SK-N-SH treated with all-trans-retinoic acid at 6 μM for 48 hours (cell line): ENCODE results near the gene TGFB3.
"Not testable (repeated sequence)": the region's sequence is repeated elsewhere in the genome, so short reads cannot be mapped to it uniquely, and the experiment has no call there.

Experiments used
- ATAC-seq: fragments of 200-7000 bp; cut with Tn5 transposase; 3 replicates; pipeline ENCODE4 v1.9.1; 2020; ENCODE audit warnings: mild to moderate bottlenecking, moderate library complexity
- ARNTL ChIP-seq: fragments of 450-650 bp; formaldehyde crosslinking; IDR thresholded peaks from 2 replicates; pipeline ENCODE4 v1.5.0; 2020; ENCODE audit warnings: low read depth, mild to moderate bottlenecking, moderate library complexity, borderline replicate concordance
- BACH2 ChIP-seq: fragments of 250-450 bp; sonication (Bioruptor Pico); IDR thresholded peaks from 2 replicates; pipeline ENCODE4 v1.9.0; 2021; ENCODE audit warnings: mild to moderate bottlenecking, borderline replicate concordance
- CSDC2 ChIP-seq: fragments of 250-450 bp; sonication (Bioruptor Pico); IDR thresholded peaks from 2 replicates; pipeline ENCODE4 v1.5.0; 2020; ENCODE audit warnings: mild to moderate bottlenecking, moderate library complexity
- GLIS3 ChIP-seq: fragments of 250-450 bp; sonication (Bioruptor Pico); IDR thresholded peaks from 2 replicates; pipeline ENCODE4 v1.5.0; 2020; ENCODE audit warnings: mild to moderate bottlenecking, moderate library complexity
- ISL1 ChIP-seq: fragments of 250-450 bp; sonication (Bioruptor Pico); IDR thresholded peaks from 2 replicates; pipeline ENCODE4 v2.1.2; 2022; ENCODE audit warnings: mild to moderate bottlenecking, moderate library complexity
- OSR1 ChIP-seq: fragments of 250-450 bp; sonication (Bioruptor Pico); IDR thresholded peaks from 2 replicates; pipeline ENCODE4 v1.8.0; 2022; ENCODE audit warnings: moderate library complexity, mild to moderate bottlenecking, inconsistent platforms
- RARB ChIP-seq: fragments of 250-450 bp; sonication (Bioruptor Pico); IDR thresholded peaks from 2 replicates; pipeline ENCODE4 v1.8.0; 2021; ENCODE audit warnings: mild to moderate bottlenecking, moderate library complexity
- TOX ChIP-seq: fragments of 250-450 bp; sonication (Bioruptor Pico); IDR thresholded peaks from 2 replicates; pipeline ENCODE4 v1.8.0; 2021; ENCODE audit warnings: mild to moderate bottlenecking, moderate library complexity, borderline replicate concordance
- ZC3H10 ChIP-seq: fragments of 250-450 bp; sonication (Bioruptor Pico); IDR thresholded peaks from 2 replicates; pipeline ENCODE4 v1.5.1; 2021; ENCODE audit warnings: mild to moderate bottlenecking, moderate library complexity
- ZFP30 ChIP-seq: fragments of 450-650 bp; formaldehyde crosslinking; IDR thresholded peaks from 2 replicates; pipeline ENCODE4 v1.5.0; 2022; ENCODE audit warnings: mild to moderate bottlenecking, moderate library complexity
- ZNF565 ChIP-seq: fragments of 450-650 bp; formaldehyde crosslinking; conservative IDR thresholded peaks from 2 replicates; pipeline ENCODE4 v1.5.0; 2020; ENCODE audit warnings: low read depth, mild to moderate bottlenecking, moderate library complexity
- ZNF8 ChIP-seq: fragments of 450-650 bp; formaldehyde crosslinking; IDR thresholded peaks from 2 replicates; pipeline ENCODE4 v1.5.0; 2020; ENCODE audit warnings: mild to moderate bottlenecking, moderate library complexity
- TF ChIP-seq, protein P1 (sequence below): fragments of 250-450 bp; sonication (Bioruptor Pico); IDR thresholded peaks from 2 replicates; pipeline ENCODE4 v1.5.1; 2021; ENCODE audit warnings: mild to moderate bottlenecking, moderate library complexity
- TF ChIP-seq, protein P2 (sequence below): fragments of 250-450 bp; sonication (Bioruptor Pico); IDR thresholded peaks from 2 replicates; pipeline ENCODE4 v1.5.1; 2020; ENCODE audit warnings: low read depth, mild to moderate bottlenecking, moderate library complexity
- TF ChIP-seq, protein P3 (sequence below): fragments of 250-450 bp; sonication (Bioruptor Pico); IDR thresholded peaks from 2 replicates; pipeline ENCODE4 v1.5.0; 2020; ENCODE audit warnings: mild to moderate bottlenecking, moderate library complexity
- TF ChIP-seq, protein P4 (sequence below): fragments of 250-450 bp; sonication (Bioruptor Pico); IDR thresholded peaks from 2 replicates; pipeline ENCODE4 v1.8.0; 2021; ENCODE audit warnings: low read depth, mild to moderate bottlenecking, moderate library complexity, borderline replicate concordance

TGFB3 gene

DNA sequence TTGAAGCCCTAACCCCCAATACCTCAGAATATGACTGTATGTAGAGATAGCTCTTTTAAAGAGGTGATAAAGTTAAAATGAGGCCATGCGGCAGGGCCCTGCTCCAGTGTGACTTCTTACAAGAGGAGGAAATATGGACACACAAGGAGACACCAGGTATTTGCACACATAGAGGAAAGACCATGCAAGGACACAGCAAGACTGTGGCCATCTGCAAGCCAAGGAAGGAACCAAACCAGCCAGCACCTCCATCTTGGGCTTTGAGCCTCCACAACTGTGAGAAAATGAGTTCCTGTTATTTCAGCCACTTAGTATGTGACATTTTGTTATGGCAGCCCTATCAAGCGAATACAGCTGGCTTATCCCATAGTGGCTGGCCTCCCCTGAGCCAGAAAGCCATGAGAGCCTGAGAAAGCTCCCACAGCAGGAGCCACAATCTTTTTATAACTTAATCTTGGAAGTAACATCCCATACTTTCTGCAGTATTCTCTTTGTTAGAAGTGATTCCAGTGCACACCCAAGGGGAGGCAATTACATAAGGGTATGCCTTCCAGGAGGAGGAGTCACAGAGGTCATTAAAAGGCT is 48.0 kb downstream of the TGFB3 start:
- TF ChIP-seq ARNTL (no peak), GLIS3 (CRISPR knock-in tag) (no peak)
- no peak for ATAC-seq

DNA sequence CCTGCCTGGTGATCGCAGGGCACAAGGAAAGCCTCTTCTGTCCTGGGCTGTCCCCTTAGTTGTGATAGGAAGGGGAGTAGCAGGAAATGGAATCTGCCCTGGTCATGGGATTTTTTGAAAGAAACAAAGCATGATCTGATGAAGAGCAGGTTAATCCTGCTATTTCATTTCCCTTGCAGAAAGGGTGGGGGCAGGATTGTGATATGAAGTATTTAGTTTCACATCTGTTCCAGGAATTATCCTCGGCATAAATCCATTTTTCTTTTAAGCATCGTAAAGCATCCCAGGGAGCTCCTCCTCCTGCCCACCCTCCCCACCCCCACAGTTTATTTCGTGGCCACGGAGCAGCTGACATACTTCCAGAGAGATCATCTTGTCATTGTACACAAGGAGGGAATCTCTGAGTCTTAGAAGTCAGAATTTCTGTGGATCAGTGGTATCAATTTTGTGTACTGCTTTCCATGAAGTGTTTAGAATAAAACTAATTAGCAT is 53.1 kb downstream of the TGFB3 start:
- TF ChIP-seq, protein P1, sequence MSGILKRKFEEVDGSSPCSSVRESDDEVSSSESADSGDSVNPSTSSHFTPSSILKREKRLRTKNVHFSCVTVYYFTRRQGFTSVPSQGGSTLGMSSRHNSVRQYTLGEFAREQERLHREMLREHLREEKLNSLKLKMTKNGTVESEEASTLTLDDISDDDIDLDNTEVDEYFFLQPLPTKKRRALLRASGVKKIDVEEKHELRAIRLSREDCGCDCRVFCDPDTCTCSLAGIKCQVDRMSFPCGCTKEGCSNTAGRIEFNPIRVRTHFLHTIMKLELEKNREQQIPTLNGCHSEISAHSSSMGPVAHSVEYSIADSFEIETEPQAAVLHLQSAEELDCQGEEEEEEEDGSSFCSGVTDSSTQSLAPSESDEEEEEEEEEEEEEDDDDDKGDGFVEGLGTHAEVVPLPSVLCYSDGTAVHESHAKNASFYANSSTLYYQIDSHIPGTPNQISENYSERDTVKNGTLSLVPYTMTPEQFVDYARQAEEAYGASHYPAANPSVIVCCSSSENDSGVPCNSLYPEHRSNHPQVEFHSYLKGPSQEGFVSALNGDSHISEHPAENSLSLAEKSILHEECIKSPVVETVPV, result no peak
- TF ChIP-seq RARB (CRISPR knock-in tag) (no peak), TOX (CRISPR knock-in tag) (no peak), BACH2 (CRISPR knock-in tag) (no peak)
- ATAC-seq, result peak; percentile 33; the same call in 2 of the 3 replicates

DNA sequence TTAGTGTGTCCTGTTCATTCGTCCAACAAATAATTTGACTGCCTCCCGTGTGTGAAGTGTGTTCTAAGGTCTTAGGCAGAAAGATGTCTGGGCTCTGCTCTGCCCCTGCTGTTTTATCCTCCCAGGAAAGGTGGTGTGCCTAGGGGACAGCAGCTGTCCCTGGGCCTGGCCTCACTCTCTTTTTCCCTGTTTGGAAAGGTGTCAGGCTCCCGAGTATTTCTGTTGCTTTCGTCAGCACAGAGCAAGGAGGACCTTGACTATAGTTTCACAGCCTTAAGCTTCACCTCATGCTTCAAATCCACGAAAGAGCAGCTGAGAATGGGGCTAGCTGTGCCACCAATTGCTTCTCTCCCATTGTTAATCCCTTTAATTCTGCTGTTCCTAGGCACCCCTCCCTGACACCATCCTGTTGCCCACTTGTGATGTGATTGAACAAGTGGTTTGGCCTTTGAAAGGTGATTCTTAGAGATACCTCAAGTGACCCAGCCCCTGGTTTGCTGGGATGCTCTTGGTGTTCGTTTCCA is 54.2 kb downstream of the TGFB3 start:
- ATAC-seq, result no peak
- TF ChIP-seq ZC3H10 (CRISPR knock-in tag), result no peak
- no peak for TF ChIP-seq OSR1 (CRISPR knock-in tag)
- no peak for TF ChIP-seq TOX (CRISPR knock-in tag)
- no peak for TF ChIP-seq BACH2 (CRISPR knock-in tag)
- no peak for TF ChIP-seq ZFP30
- TF ChIP-seq, protein P2, sequence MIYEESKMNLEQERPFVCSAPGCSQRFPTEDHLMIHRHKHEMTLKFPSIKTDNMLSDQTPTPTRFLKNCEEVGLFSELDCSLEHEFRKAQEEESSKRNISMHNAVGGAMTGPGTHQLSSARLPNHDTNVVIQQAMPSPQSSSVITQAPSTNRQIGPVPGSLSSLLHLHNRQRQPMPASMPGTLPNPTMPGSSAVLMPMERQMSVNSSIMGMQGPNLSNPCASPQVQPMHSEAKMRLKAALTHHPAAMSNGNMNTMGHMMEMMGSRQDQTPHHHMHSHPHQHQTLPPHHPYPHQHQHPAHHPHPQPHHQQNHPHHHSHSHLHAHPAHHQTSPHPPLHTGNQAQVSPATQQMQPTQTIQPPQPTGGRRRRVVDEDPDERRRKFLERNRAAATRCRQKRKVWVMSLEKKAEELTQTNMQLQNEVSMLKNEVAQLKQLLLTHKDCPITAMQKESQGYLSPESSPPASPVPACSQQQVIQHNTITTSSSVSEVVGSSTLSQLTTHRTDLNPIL (CRISPR knock-in tag), result no peak
- TF ChIP-seq RARB (CRISPR knock-in tag), result no peak
- TF ChIP-seq, protein P1, result no peak
- TF ChIP-seq ZNF565 (CRISPR knock-in tag), result no peak
- TF ChIP-seq, protein P3, sequence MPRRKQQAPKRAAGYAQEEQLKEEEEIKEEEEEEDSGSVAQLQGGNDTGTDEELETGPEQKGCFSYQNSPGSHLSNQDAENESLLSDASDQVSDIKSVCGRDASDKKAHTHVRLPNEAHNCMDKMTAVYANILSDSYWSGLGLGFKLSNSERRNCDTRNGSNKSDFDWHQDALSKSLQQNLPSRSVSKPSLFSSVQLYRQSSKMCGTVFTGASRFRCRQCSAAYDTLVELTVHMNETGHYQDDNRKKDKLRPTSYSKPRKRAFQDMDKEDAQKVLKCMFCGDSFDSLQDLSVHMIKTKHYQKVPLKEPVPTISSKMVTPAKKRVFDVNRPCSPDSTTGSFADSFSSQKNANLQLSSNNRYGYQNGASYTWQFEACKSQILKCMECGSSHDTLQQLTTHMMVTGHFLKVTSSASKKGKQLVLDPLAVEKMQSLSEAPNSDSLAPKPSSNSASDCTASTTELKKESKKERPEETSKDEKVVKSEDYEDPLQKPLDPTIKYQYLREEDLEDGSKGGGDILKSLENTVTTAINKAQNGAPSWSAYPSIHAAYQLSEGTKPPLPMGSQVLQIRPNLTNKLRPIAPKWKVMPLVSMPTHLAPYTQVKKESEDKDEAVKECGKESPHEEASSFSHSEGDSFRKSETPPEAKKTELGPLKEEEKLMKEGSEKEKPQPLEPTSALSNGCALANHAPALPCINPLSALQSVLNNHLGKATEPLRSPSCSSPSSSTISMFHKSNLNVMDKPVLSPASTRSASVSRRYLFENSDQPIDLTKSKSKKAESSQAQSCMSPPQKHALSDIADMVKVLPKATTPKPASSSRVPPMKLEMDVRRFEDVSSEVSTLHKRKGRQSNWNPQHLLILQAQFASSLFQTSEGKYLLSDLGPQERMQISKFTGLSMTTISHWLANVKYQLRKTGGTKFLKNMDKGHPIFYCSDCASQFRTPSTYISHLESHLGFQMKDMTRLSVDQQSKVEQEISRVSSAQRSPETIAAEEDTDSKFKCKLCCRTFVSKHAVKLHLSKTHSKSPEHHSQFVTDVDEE, result no peak

DNA sequence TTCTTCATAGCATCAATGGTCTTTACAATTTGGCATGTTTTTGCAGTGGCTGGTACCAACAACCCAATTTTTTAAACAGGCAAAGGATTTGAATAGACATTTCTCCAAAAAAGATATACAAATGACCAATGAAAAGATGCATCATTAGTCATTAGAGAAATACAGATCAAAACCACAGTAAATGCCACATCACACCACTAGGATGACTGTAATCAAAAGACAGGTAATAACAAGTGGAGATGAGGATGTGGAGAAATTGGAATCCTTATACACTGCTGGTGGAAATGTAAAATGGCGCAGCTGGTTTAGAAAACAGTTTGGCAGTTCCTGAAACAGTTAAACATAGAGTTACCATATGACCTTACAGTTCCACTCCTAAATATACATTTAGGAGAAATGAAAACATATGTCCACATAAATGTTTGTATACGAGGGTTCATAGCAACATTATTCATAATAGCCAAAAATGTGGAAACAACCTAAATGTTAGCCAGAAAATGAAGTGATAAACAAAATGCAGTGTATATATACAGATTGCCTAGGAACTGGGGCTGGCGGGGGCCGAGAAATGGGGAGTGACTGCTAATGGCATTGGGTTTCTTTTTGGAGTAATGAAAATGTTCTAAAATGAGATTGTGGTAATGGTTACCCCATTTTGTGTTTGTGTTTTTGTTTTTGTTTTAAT is 55.2 kb downstream of the TGFB3 start:
- no peak for ATAC-seq
- TF ChIP-seq ZNF8 (CRISPR knock-in tag) (no peak), CSDC2 (CRISPR knock-in tag) (no peak), ISL1 (CRISPR knock-in tag) (no peak)
- TF ChIP-seq, protein P2 (CRISPR knock-in tag), result no peak
- TF ChIP-seq, protein P4, sequence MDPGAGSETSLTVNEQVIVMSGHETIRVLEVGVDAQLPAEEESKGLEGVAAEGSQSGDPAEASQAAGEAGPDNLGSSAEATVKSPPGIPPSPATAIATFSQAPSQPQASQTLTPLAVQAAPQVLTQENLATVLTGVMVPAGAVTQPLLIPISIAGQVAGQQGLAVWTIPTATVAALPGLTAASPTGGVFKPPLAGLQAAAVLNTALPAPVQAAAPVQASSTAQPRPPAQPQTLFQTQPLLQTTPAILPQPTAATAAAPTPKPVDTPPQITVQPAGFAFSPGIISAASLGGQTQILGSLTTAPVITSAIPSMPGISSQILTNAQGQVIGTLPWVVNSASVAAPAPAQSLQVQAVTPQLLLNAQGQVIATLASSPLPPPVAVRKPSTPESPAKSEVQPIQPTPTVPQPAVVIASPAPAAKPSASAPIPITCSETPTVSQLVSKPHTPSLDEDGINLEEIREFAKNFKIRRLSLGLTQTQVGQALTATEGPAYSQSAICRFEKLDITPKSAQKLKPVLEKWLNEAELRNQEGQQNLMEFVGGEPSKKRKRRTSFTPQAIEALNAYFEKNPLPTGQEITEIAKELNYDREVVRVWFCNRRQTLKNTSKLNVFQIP (CRISPR knock-in tag), result no peak

DNA sequence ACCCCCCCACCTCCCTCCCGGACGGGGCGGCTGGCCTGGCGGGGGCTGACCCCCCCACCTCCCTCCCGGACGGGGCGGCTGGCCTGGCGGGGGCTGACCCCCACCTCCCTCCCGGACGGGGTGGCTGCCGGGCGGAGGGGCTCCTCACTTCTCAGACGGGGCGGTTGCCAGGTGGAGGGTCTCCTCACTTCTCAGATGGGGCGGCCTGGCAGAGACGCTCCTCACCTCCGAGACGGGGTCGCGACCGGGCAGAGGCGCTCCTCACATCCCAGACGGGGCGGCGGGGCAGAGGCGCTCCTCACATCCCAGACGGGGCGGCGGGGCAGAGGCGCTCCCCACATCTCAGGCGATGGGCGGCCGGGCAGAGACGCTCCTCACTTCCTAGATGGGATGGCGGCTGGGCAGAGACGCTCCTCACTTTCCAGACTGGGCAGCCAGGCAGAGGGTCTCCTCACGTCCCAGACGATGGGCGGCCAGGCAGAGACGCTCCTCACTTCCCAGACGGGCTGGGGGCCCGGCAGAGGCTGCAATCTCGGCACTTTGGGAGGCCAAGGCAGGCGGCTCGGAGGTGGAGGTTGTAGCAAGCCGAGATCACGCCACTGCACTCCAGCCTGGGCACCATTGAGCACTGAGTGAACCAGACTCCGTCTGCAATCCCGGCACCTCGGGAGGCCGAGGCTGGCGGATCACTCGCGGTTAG is 56.5 kb downstream of the TGFB3 start:
- not testable (repeated sequence) for ATAC-seq

DNA sequence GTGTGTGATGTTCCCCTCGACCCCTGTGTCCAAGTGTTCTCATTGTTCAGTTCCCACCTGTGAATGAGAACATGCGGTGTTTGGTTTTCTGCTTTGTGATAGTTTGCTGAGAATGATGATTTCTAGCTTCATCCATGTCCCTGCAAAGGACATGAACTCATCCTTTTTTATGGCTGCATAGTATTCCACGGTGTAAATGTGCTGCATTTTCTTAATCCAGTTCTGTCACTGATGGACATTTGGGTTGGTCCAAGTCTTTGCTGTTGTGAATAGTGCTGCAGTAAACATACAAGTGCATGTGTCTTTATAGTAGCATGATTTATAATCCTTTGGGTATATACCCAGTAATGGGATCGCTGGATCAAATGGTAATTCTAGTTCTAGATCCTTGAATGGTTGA is 61.4 kb downstream of the TGFB3 start:
- ATAC-seq, result not testable (repeated sequence)
